Uterus (tissue), 2 donors: Measurements from ENCODE around the gene SERPINF2.
"Not testable (repeated sequence)": the region's sequence is repeated elsewhere in the genome, so short reads cannot be mapped to it uniquely, and the experiment has no call there.

Experiments
- POLR2A ChIP-seq, 2 donors: fragments of 450-650 bp; IDR thresholded peaks; one replicate each; pipeline ENCODE4 v1.6.1; 2016; ENCODE audit warnings: antibody characterized with exemption in 2 of 2, mild to moderate bottlenecking in 1 of 2, moderate library complexity in 1 of 2
- TF ChIP-seq, protein P1 (sequence below), 4 experiments: fragments of 200-600 bp in 2 of 4; fragments of 450-650 bp in 2 of 4; sonication (generic) in 2 of 4; IDR thresholded peaks; one replicate each; pipeline ENCODE4 v1.5.1; 2016 to 2019; ENCODE audit warnings: antibody characterized with exemption in 4 of 4, mild to moderate bottlenecking in 2 of 4, moderate library complexity in 1 of 4

DNA sequence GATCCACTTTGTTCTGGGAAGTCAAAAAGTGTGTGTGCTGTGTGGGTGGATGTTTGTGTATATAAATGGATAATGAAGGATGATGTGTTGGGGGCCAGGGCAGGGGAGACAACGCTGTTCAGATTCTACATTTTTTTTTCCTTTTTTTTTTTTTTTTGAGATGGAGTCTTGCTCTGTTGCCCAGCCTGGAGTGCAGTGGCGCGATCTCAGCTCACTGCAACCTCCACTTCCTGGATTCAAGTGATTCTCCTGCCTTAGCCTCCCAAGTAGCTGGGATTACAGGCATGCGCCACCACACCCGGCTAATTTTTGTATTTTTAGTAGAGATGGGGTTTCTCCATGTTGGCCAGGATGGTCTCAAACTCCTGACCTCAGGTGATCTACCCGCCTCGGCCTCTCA lies 22.0 kb downstream of the SERPINF2 start:
- TF ChIP-seq, protein P1, sequence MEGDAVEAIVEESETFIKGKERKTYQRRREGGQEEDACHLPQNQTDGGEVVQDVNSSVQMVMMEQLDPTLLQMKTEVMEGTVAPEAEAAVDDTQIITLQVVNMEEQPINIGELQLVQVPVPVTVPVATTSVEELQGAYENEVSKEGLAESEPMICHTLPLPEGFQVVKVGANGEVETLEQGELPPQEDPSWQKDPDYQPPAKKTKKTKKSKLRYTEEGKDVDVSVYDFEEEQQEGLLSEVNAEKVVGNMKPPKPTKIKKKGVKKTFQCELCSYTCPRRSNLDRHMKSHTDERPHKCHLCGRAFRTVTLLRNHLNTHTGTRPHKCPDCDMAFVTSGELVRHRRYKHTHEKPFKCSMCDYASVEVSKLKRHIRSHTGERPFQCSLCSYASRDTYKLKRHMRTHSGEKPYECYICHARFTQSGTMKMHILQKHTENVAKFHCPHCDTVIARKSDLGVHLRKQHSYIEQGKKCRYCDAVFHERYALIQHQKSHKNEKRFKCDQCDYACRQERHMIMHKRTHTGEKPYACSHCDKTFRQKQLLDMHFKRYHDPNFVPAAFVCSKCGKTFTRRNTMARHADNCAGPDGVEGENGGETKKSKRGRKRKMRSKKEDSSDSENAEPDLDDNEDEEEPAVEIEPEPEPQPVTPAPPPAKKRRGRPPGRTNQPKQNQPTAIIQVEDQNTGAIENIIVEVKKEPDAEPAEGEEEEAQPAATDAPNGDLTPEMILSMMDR (IDR thresholded peaks at IDR 0.05) = not testable (repeated sequence)
- not testable (repeated sequence) for TF ChIP-seq POLR2A (IDR thresholded peaks at IDR 0.05)
